SK-N-MC (cell line): ENCODE results near the gene CLCN6.

Experiments used
- DNase-seq: peaks from one replicate; pipeline ENCODE4 v3.0.0-alpha.2; 2011; ENCODE audit warnings: low read depth, low spot score
- H3K27ac ChIP-seq: fragments of 200-600 bp; sonication (generic); 2 replicates; pipeline ENCODE4 v1.5.1; 2016; ENCODE audit warnings: mixed run types
- H3K36me3 ChIP-seq: fragments of 200-600 bp; sonication (generic); 2 replicates; pipeline ENCODE4 v1.6.1; 2017; ENCODE audit warnings: antibody characterized with exemption, low read length, mixed read lengths; ENCODE audit not compliant: insufficient read depth
- H3K4me3 ChIP-seq: fragments of 200-600 bp; sonication (generic); 2 replicates; pipeline ENCODE4 v1.5.1; 2016
- H3K9ac ChIP-seq: fragments of 200-600 bp; sonication (generic); 2 replicates; pipeline ENCODE4 v1.8.0; 2017; ENCODE audit warnings: mixed run types, mixed read lengths; ENCODE audit not compliant: insufficient read length
- H3K9me3 ChIP-seq: fragments of 200-600 bp; sonication (generic); 2 replicates; pipeline ENCODE4 v1.6.1; 2017; ENCODE audit warnings: low read depth, mild to moderate bottlenecking, antibody characterized with exemption, low read length, moderate library complexity, mixed read lengths
- EZH2 ChIP-seq: fragments of 200-600 bp; sonication (generic); IDR thresholded peaks from one replicate; pipeline ENCODE4 v1.6.1; 2017; ENCODE audit warnings: antibody characterized with exemption
- FOXP2 ChIP-seq: optimal IDR thresholded peaks from 2 replicates; pipeline ENCODE3; 2011; ENCODE audit warnings: mild to moderate bottlenecking, moderate library complexity; ENCODE audit not compliant: insufficient read depth; ENCODE audit errors: extremely low read length, control extremely low read depth
- POLR2AphosphoS5 ChIP-seq: IDR thresholded peaks from 2 replicates; pipeline ENCODE4 v1.6.1; 2012; ENCODE audit warnings: mild to moderate bottlenecking, low read depth, low read length, borderline replicate concordance

CLCN6 gene

GRCh38 chr1:11804666-11805421 lies 1.1 kb upstream of the CLCN6 start:
- Histone ChIP-seq H3K27ac (peak overlapping the region; percentile 2; the same call in 1 of the 2 replicates), H3K9me3 (no peaks in the 10 kb centered on the region), H3K4me3 (peak overlapping the region; percentile 90), H3K36me3 (peaks cover 28% of the 10 kb centered on the region), H3K9ac (peak overlapping the region; percentile 88)
- DNase-seq: no peak
- TF ChIP-seq EZH2: no peak
- no peak for TF ChIP-seq FOXP2
- no peak for TF ChIP-seq POLR2AphosphoS5

GRCh38 chr1:11806307-11806936 lies 431 bp downstream of the CLCN6 start:
- Histone ChIP-seq H3K4me3 (peak overlapping the region; percentile 90), H3K9ac (peak overlapping the region; percentile 76), H3K27ac (peak overlapping the region; percentile 21), H3K36me3 (peaks cover 41% of the 10 kb centered on the region), H3K9me3 (no peaks in the 10 kb centered on the region)
- TF ChIP-seq FOXP2: no peak
- no peak for TF ChIP-seq POLR2AphosphoS5
- TF ChIP-seq EZH2: no peak
- DNase-seq: no peak

- peak overlapping the region; percentile 90 for H3K4me3 ChIP-seq
- no peak overlapping the region for H3K27ac ChIP-seq
- TF ChIP-seq POLR2AphosphoS5 (no peak), FOXP2 (no peak), EZH2 (no peak)
- peaks cover 47% of the 10 kb centered on the region for H3K36me3 ChIP-seq
- no peak for DNase-seq
- no peaks in the 10 kb centered on the region for H3K9me3 ChIP-seq
- peak overlapping the region; percentile 76 for H3K9ac ChIP-seq
Measured at GRCh38 chr1:11807133-11807532, 1.1 kb downstream of the CLCN6 start.

- no peak overlapping the region for H3K27ac ChIP-seq
- H3K36me3 ChIP-seq: peaks cover 69% of the 10 kb centered on the region
- H3K9me3 ChIP-seq: no peaks in the 10 kb centered on the region
- no peak overlapping the region for H3K9ac ChIP-seq
- TF ChIP-seq POLR2AphosphoS5 (no peak), EZH2 (no peak), FOXP2 (no peak)
- no peak for DNase-seq
- no peak overlapping the region for H3K4me3 ChIP-seq
Measured at GRCh38 chr1:11813021-11813420, 7.0 kb downstream of the CLCN6 start.

GRCh38 chr1:11817192-11817591 lies 11.2 kb downstream of the CLCN6 start:
- Histone ChIP-seq H3K9me3 (no peaks in the 10 kb centered on the region), H3K4me3 (no peak overlapping the region), H3K36me3 (peaks cover 52% of the 10 kb centered on the region), H3K9ac (no peak overlapping the region), H3K27ac (no peak overlapping the region)
- no peak for DNase-seq
- no peak for TF ChIP-seq FOXP2
- TF ChIP-seq POLR2AphosphoS5: no peak
- TF ChIP-seq EZH2: no peak

GRCh38 chr1:11822091-11822490 lies 16.1 kb downstream of the CLCN6 start:
- Histone ChIP-seq H3K9me3 (no peaks in the 10 kb centered on the region), H3K27ac (no peak overlapping the region), H3K9ac (no peak overlapping the region), H3K36me3 (peaks cover 52% of the 10 kb centered on the region), H3K4me3 (no peak overlapping the region)
- no peak for TF ChIP-seq EZH2
- no peak for DNase-seq

GRCh38 chr1:11823366-11824137 lies 17.6 kb downstream of the CLCN6 start:
- Histone ChIP-seq H3K27ac (no peak overlapping the region), H3K9ac (no peak overlapping the region), H3K36me3 (peaks cover 53% of the 10 kb centered on the region), H3K4me3 (no peak overlapping the region), H3K9me3 (no peaks in the 10 kb centered on the region)
- TF ChIP-seq FOXP2: no peak
- no peak for TF ChIP-seq POLR2AphosphoS5
- TF ChIP-seq EZH2: no peak
- DNase-seq: no peak

GRCh38 chr1:11825131-11825530 lies 19.1 kb downstream of the CLCN6 start:
- H3K9ac ChIP-seq: no peak overlapping the region
- no peak for DNase-seq
- peaks cover 53% of the 10 kb centered on the region for H3K36me3 ChIP-seq
- no peak overlapping the region for H3K27ac ChIP-seq
- no peaks in the 10 kb centered on the region for H3K9me3 ChIP-seq
- no peak overlapping the region for H3K4me3 ChIP-seq
- no peak for TF ChIP-seq POLR2AphosphoS5
- no peak for TF ChIP-seq EZH2
- no peak for TF ChIP-seq FOXP2

GRCh38 chr1:11826946-11827345 lies 21.0 kb downstream of the CLCN6 start:
- DNase-seq: no peak
- TF ChIP-seq EZH2 (no peak), FOXP2 (no peak), POLR2AphosphoS5 (no peak)
- H3K27ac ChIP-seq: no peak overlapping the region
- no peaks in the 10 kb centered on the region for H3K9me3 ChIP-seq
- no peak overlapping the region for H3K4me3 ChIP-seq
- H3K9ac ChIP-seq: no peak overlapping the region
- peaks cover 65% of the 10 kb centered on the region for H3K36me3 ChIP-seq
